ENCODE data around the gene SLC9C1.
"Not testable (repeated sequence)": the region's sequence is repeated elsewhere in the genome, so short reads cannot be mapped to it uniquely, and the experiment has no call there.

Gene SLC9C1

DNA sequence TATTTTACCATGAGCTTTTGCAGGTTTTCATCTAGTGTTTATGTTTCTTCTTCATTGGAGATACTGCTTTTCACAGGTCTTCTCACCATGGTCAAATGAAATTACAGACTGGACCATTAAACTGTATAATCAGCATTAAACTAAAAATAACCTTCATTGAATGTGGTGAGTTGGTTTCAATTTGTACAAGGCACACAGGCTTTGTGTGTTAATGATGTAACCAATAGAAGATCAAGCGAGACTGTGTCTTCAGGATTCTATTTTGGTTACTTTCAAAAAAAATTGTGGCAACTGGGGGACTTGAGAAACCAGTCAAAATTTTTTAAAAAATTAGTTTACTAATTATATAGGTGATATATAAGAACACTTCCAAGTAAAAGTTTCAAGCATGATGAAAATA, 106.7 kb downstream of the SLC9C1 start:
- TF ChIP-seq SUZ12 (IDR thresholded peaks at IDR 0.05; ENCODE audit: extremely low read depth, insufficient read depth, insufficient read length) (no peak), ZNF274 (IDR thresholded peaks at IDR 0.05; ENCODE audit: low read depth, low read length) (no peak), YY1 (IDR thresholded peaks at IDR 0.05; ENCODE audit: insufficient read depth, insufficient read length) (no peak)
- Histone ChIP-seq H3K36me3 (ENCODE audit: insufficient read depth, insufficient read length, low read length) (no peaks in the 10 kb centered on the region), H3K4me3 (ENCODE audit: insufficient read length, low read depth) (no peak overlapping the region), H3K4me1 (ENCODE audit: insufficient read depth, insufficient read length) (no peaks in the 10 kb centered on the region), H3K9me3 (ENCODE audit: insufficient read depth, low read length) (peaks cover 10% of the 10 kb centered on the region), H3K9ac (ENCODE audit: insufficient read length, low read depth) (no peak overlapping the region), H3K27me3 (ENCODE audit: insufficient read depth, insufficient read length) (no peaks in the 10 kb centered on the region)
- DNase-seq (ENCODE audit: low read depth, low spot score) = no peak

GRCh38 chr3:112185423-112186035, 108.5 kb downstream of the SLC9C1 start:
- H3K27me3 ChIP-seq (ENCODE audit: insufficient read depth, insufficient read length); H3K4me1 ChIP-seq (ENCODE audit: insufficient read depth, insufficient read length); H3K4me3 ChIP-seq (ENCODE audit: insufficient read length, low read depth); DNase-seq (ENCODE audit: low read depth, low spot score); H3K9ac ChIP-seq (ENCODE audit: insufficient read length, low read depth); H3K9me3 ChIP-seq (ENCODE audit: insufficient read depth, low read length); H3K36me3 ChIP-seq (ENCODE audit: insufficient read depth, insufficient read length, low read length): not testable (repeated sequence)

DNA sequence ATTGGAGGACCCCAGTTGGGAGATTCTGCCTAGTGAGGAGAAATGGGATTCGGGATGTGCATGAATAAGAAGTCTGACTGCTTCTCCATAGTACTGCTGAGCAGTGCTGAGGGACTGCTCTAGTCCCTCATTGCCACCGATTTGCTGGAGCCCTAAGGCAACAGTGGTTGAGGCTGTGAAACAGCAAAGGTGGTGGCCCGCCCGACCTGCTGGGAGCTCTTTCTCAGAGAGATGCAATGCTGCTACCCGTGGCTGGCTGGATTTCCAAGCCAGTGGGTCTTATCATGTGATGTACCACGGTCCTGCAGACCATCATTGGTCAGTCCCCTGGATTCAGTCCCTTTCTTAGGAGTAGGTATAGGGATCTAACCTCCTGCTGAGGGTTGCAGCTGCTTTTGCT, 118.4 kb downstream of the SLC9C1 start:
- Histone ChIP-seq H3K9me3 (ENCODE audit: insufficient read depth, low read length) (peaks cover 16% of the 10 kb centered on the region; the same call in 1 of the 2 replicates), H3K36me3 (ENCODE audit: insufficient read depth, insufficient read length, low read length) (no peaks in the 10 kb centered on the region), H3K27me3 (ENCODE audit: insufficient read depth, insufficient read length) (no peaks in the 10 kb centered on the region), H3K4me3 (ENCODE audit: insufficient read length, low read depth) (no peak overlapping the region), H3K9ac (ENCODE audit: insufficient read length, low read depth) (no peak overlapping the region), H3K4me1 (ENCODE audit: insufficient read depth, insufficient read length) (no peaks in the 10 kb centered on the region)
- TF ChIP-seq SUZ12 (IDR thresholded peaks at IDR 0.05; ENCODE audit: extremely low read depth, insufficient read depth, insufficient read length) (no peak), YY1 (IDR thresholded peaks at IDR 0.05; ENCODE audit: insufficient read depth, insufficient read length) (no peak), ZNF274 (IDR thresholded peaks at IDR 0.05; ENCODE audit: low read depth, low read length) (no peak)
- no peak for DNase-seq (ENCODE audit: low read depth, low spot score)

GRCh38 chr3:112175037-112175436, 119.0 kb downstream of the SLC9C1 start:
- H3K4me1 ChIP-seq (ENCODE audit: insufficient read depth, insufficient read length) = no peaks in the 10 kb centered on the region
- H3K27me3 ChIP-seq (ENCODE audit: insufficient read depth, insufficient read length) = no peaks in the 10 kb centered on the region
- no peak overlapping the region for H3K9ac ChIP-seq (ENCODE audit: insufficient read length, low read depth)
- H3K9me3 ChIP-seq (ENCODE audit: insufficient read depth, low read length) = peaks cover 16% of the 10 kb centered on the region; the same call in 1 of the 2 replicates
- DNase-seq (ENCODE audit: low read depth, low spot score) = no peak
- H3K4me3 ChIP-seq (ENCODE audit: insufficient read length, low read depth) = no peak overlapping the region
- TF ChIP-seq ZNF274 (IDR thresholded peaks at IDR 0.05; ENCODE audit: low read depth, low read length) = no peak
- H3K36me3 ChIP-seq (ENCODE audit: insufficient read depth, insufficient read length, low read length) = no peaks in the 10 kb centered on the region

- DNase-seq (ENCODE audit: low read depth, low spot score) = no peak
- TF ChIP-seq ZNF274 (IDR thresholded peaks at IDR 0.05; ENCODE audit: low read depth, low read length) = no peak
- no peak for TF ChIP-seq YY1 (IDR thresholded peaks at IDR 0.05; ENCODE audit: insufficient read depth, insufficient read length)
- TF ChIP-seq SUZ12 (IDR thresholded peaks at IDR 0.05; ENCODE audit: extremely low read depth, insufficient read depth, insufficient read length) = no peak
- Histone ChIP-seq H3K4me1 (ENCODE audit: insufficient read depth, insufficient read length) (no peaks in the 10 kb centered on the region), H3K9ac (ENCODE audit: insufficient read length, low read depth) (no peak overlapping the region), H3K36me3 (ENCODE audit: insufficient read depth, insufficient read length, low read length) (no peaks in the 10 kb centered on the region), H3K27me3 (ENCODE audit: insufficient read depth, insufficient read length) (no peaks in the 10 kb centered on the region), H3K9me3 (ENCODE audit: insufficient read depth, low read length) (peaks cover 26% of the 10 kb centered on the region), H3K4me3 (ENCODE audit: insufficient read length, low read depth) (no peak overlapping the region)
Measured at GRCh38 chr3:112171144-112171543, 122.9 kb downstream of the SLC9C1 start.

DNA sequence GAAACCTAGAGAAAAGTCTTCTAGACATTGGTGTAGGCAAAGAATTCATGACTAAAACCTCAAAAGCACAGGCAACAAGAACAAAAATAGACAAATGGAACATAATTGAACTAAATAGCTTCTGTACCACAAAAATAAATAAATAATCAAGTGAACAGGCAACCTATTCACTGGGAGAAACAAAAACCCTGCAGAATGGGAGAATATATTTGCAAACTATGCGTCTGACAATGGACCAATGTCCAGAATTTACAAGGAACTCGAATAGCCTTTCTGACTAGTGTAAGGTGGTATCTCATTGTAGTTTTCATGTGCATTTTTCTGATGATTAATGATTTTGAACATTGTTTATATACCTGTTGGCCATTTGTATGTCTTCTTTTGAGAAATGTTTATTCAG, 124.0 kb downstream of the SLC9C1 start:
- DNase-seq (ENCODE audit: low read depth, low spot score) = no peak
- Histone ChIP-seq H3K4me3 (ENCODE audit: insufficient read length, low read depth) (no peak overlapping the region), H3K9me3 (ENCODE audit: insufficient read depth, low read length) (peaks cover 31% of the 10 kb centered on the region), H3K36me3 (ENCODE audit: insufficient read depth, insufficient read length, low read length) (no peaks in the 10 kb centered on the region), H3K4me1 (ENCODE audit: insufficient read depth, insufficient read length) (no peaks in the 10 kb centered on the region), H3K27me3 (ENCODE audit: insufficient read depth, insufficient read length) (no peaks in the 10 kb centered on the region), H3K9ac (ENCODE audit: insufficient read length, low read depth) (no peak overlapping the region)
- no peak for TF ChIP-seq ZNF274 (IDR thresholded peaks at IDR 0.05; ENCODE audit: low read depth, low read length)
- TF ChIP-seq YY1 (IDR thresholded peaks at IDR 0.05; ENCODE audit: insufficient read depth, insufficient read length) = no peak
- TF ChIP-seq SUZ12 (IDR thresholded peaks at IDR 0.05; ENCODE audit: extremely low read depth, insufficient read depth, insufficient read length) = no peak

DNA sequence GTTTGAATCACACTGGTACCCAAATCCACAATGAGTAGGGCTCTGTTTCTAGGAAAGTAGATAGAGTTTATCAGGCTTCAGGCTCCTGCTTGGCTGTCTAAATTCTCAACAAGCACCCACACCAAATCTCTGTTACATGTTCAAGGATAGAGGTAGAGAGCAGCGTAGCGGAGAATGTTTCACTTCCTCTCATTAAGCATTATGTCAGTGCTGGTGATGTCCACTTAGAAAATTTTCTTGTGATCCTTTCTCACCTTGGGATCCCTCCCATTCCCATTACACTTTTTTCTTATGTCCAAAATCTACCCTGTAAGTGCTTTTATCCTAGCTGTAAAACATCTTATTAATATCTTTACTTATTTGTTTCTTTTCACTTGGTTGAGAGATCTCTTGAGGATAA, 126.3 kb downstream of the SLC9C1 start:
- Histone ChIP-seq H3K9me3 (ENCODE audit: insufficient read depth, low read length) (peaks cover 16% of the 10 kb centered on the region), H3K9ac (ENCODE audit: insufficient read length, low read depth) (no peak overlapping the region), H3K27me3 (ENCODE audit: insufficient read depth, insufficient read length) (no peaks in the 10 kb centered on the region), H3K4me3 (ENCODE audit: insufficient read length, low read depth) (no peak overlapping the region), H3K4me1 (ENCODE audit: insufficient read depth, insufficient read length) (no peaks in the 10 kb centered on the region), H3K36me3 (ENCODE audit: insufficient read depth, insufficient read length, low read length) (no peaks in the 10 kb centered on the region)
- TF ChIP-seq YY1 (IDR thresholded peaks at IDR 0.05; ENCODE audit: insufficient read depth, insufficient read length) = no peak
- no peak for TF ChIP-seq SUZ12 (IDR thresholded peaks at IDR 0.05; ENCODE audit: extremely low read depth, insufficient read depth, insufficient read length)
- TF ChIP-seq ZNF274 (IDR thresholded peaks at IDR 0.05; ENCODE audit: low read depth, low read length) = no peak
- no peak for DNase-seq (ENCODE audit: low read depth, low spot score)

GRCh38 chr3:112149136-112149535, 144.9 kb downstream of the SLC9C1 start:
- Histone ChIP-seq H3K36me3 (ENCODE audit: insufficient read depth, insufficient read length, low read length) (no peaks in the 10 kb centered on the region), H3K9ac (ENCODE audit: insufficient read length, low read depth) (no peak overlapping the region), H3K27me3 (ENCODE audit: insufficient read depth, insufficient read length) (no peaks in the 10 kb centered on the region), H3K4me3 (ENCODE audit: insufficient read length, low read depth) (no peak overlapping the region), H3K9me3 (ENCODE audit: insufficient read depth, low read length) (peaks cover 31% of the 10 kb centered on the region; the same call in 1 of the 2 replicates), H3K4me1 (ENCODE audit: insufficient read depth, insufficient read length) (no peaks in the 10 kb centered on the region)
- no peak for DNase-seq (ENCODE audit: low read depth, low spot score)
- TF ChIP-seq ZNF274 (IDR thresholded peaks at IDR 0.05; ENCODE audit: low read depth, low read length) (no peak), YY1 (IDR thresholded peaks at IDR 0.05; ENCODE audit: insufficient read depth, insufficient read length) (no peak), SUZ12 (IDR thresholded peaks at IDR 0.05; ENCODE audit: extremely low read depth, insufficient read depth, insufficient read length) (no peak)
